ENCODE results near the gene CUX1.
"Not testable (repeated sequence)": the region's sequence is repeated elsewhere in the genome, so short reads cannot be mapped to it uniquely, and the experiment has no call there.

The CUX1 gene

GRCh38 chr7:101826081-101826835 is 8.8 kb downstream of the CUX1 start:
- no peak for DNase-seq (ENCODE audit: low read depth)

- DNase-seq (ENCODE audit: low read depth), result no peak
Observed at GRCh38 chr7:101828301-101829020, 11.0 kb downstream of the CUX1 start.

DNA sequence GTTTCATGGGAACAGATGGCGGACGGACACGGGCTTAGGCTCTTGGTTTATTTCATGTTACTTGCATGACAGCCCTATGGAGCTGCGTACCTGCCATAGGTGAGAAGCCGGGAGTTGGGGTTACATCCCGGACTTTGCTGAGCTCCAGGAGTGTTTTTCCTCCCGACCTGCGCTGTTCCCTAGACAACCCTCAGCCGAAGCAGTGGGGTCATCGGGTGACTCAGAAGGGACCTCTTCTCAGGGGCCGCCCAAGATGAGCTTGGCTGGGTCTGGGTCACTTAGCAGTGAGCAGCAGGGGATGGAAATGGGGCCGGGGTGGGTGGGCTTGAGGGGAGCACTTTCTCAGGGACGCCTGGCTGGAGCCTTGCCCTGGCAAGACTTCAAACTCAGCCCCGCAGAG is 11.9 kb downstream of the CUX1 start:
- DNase-seq (ENCODE audit: low read depth), result no peak

GRCh38 chr7:101829821-101830220 is 12.4 kb downstream of the CUX1 start:
- no peak for DNase-seq (ENCODE audit: low read depth)

GRCh38 chr7:101831396-101831795 is 14.0 kb downstream of the CUX1 start:
- not testable (repeated sequence) for DNase-seq (ENCODE audit: low read depth)

DNA sequence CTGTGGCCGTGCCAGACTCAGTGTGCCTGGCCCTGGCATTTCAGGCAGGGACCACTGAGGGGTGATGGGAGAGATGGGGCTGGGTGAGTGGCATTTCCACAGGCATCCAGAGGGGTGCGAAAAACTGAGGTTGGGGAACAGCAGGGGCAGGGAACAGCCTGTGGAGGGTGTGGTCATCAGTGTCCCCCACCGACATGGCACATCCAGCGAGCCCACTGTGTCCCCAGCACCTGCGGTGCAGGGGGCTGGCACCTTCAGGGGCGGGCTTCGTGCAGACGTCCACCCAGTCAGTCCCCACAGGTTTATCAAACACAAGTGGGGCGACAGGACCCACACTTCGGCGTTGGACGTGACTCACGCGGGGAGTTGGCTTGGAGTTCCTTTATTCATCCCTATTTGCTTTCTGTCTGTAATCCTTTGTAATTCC is 14.8 kb downstream of the CUX1 start:
- DNase-seq (ENCODE audit: low read depth), result no peak

DNA sequence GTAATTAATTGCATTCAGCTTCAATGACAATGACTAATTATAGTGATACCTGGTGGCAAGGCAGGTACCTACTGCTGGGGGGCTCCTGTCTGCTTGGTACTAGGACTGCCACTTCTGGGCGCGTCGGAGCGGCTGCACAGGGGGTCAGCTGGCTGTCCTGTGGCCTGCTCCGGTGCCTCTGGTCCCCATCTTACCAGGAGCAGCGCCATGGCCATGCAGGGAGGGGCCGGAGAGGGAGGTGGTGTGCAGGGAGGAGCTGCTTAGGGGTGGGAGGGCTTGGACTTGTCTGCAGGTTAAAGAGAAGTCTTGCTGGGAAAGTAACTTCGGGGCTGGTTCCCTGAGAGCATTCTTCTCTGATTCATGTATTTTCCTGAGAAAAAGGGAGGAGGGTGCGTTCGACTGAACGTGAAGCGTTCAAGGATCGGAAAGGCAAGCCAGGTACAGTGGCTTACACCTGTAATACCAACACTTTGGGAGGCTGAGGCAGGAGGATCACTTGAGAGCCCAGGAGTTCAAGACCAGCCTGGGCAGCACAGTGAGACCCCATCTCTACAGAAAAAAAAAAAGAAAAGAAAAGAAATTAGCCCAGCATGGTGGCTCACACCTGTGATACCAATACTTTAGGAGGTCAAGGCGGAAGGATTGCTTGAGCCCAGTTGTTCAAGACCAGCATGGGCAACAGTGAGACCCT is 15.4 kb downstream of the CUX1 start:
- no peak for DNase-seq (ENCODE audit: low read depth)

DNA sequence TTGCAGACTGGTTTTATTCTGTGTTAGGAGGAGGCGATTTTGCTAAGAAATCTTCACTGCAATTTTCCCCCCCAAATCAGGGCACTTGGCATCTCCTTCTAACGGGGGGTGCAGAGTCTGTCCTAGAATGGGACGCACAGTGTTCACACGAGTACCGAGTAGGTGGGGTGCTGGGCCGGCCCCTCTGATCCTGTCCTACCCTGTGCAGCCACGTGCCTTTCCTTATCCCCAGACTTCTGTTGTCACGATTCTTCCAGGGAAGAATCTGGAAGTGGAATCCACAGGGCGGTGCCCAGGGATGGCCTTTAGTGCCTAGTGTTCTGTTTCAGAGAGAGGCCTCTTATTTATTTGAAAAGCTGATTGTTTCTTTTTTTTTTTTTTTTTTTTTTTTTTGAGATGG is 16.4 kb downstream of the CUX1 start:
- no peak for DNase-seq (ENCODE audit: low read depth)

DNA sequence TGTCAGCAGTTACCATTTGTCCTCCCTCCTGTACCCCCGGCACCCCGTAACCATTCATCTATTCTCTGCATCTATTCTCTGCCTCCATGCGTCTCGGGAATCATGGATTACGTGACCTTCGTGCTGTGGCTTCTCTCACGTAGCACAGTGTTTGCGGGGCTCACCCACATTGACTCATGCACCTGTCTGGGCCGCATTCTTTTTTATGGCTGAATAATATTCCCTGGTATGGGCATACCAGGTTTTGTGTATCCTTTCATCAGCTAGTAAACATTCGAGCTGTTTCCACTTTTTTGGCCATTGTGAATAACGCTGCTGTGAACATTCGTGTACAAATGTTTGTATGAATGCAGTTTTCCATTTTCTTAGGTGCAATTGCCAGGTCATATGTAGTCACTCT is 17.7 kb downstream of the CUX1 start:
- DNase-seq (ENCODE audit: low read depth), result no peak

DNA sequence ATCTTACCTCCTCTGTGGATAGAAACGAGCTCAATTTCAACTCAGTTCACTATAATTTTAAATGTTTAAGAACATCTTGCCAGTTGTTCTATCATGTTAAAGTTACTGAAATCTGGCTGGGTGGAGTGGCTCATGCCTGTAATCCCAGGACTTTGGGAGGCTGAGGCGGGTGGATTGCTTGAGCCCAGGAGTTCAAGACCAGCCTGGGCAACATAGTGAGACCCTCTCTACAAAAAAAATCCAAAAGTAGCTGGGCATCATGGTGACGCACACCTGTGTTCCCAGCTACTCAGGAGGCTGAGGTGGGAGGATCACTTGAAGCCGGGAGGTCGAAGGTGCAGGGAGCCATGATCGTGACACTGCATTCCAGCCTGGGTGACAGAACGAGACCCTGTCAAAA is 20.0 kb downstream of the CUX1 start:
- DNase-seq (ENCODE audit: low read depth), result not testable (repeated sequence)

DNA sequence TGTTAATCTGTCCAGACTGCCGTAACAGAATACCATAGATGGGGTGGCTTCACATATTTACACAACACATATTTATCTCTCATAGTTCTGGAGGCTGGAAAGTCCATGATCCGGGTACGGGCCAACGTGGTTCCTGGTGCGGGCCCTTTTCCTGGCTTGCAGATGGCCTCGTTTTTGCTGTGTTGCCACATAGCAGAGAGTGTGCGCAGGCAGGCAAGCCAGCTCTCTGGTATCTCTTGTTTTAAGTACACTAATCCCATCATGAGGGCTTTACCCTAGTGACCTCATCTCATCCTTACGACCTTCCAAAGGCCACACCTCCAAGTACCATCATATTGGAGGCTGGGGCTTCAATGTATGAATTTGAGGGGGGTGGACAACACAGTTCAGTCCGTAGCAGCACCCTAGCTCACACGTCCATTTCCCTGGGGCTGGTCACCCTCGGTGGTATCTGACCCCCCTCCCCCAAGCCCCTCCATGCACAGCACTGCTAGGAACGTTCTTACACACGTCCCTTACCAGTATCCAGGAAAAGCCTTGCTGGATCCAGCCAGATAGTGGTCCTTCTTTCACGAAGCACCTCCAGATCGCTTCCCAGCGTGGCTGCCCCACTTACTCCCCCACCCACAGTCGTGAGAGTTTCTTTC is 21.5 kb downstream of the CUX1 start:
- DNase-seq (ENCODE audit: low read depth), result no peak

DNA sequence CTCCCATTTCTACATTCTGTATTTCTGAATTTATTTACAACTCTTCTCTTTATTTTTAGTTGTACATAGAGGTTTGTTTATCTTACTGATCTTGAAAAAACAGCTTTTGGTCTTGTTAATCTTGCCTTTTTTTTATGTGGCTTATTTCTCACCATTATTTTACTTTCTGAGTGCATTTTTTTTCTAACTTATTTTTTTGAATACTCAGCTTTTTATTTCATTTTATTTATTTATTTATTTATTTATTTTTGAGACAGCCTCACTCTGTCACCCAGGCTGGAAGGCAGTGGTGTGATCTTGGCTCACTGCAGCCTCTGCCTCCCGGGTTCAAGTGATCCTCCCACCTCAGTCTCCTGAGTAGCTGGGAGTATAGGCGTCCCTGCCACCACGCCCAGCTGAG is 23.9 kb downstream of the CUX1 start:
- no peak for DNase-seq (ENCODE audit: low read depth)

- DNase-seq (ENCODE audit: low read depth), result no peak
Observed at GRCh38 chr7:101843293-101844271, 26.2 kb downstream of the CUX1 start.

GRCh38 chr7:101845974-101846373 is 28.5 kb downstream of the CUX1 start:
- DNase-seq (ENCODE audit: low read depth), result no peak

- no peak for DNase-seq (ENCODE audit: low read depth)
Observed at GRCh38 chr7:101846800-101847538, 29.5 kb downstream of the CUX1 start.

DNA sequence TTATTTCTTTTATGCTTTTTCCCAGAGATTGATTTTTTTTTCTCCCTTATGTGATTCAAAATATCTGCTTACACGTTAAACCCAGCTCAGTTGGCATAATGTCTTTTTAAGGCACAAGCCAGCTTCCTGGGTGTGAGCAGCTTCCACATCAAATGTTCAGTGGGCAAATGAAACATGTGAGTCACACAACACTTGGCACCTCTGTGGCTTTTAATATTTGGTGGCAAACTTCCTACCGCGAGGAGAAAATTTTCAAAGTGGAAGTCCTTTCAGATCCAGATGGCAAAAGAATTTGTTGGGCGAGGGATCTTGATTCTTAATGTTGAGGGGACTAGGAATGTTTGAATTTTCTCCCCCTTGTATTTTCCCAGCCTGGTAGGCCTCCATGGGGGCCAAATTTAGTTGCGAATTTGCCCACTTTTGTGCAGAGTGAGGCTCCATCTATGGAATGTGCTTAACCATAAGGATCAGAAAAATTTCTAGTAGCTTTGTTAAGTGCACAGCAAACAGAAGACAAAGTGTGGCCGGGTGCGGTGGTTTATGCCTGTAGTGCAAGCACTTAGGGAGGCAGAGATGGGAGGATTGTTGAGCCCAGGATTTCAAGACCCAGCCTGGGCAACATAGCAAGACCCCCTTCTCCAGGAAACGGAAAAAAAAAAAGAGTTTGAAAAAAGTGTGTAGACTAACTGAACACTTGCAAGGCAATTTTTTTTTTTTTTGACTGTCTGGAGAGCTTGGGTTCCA is 31.0 kb downstream of the CUX1 start:
- no peak for DNase-seq (ENCODE audit: low read depth)

DNA sequence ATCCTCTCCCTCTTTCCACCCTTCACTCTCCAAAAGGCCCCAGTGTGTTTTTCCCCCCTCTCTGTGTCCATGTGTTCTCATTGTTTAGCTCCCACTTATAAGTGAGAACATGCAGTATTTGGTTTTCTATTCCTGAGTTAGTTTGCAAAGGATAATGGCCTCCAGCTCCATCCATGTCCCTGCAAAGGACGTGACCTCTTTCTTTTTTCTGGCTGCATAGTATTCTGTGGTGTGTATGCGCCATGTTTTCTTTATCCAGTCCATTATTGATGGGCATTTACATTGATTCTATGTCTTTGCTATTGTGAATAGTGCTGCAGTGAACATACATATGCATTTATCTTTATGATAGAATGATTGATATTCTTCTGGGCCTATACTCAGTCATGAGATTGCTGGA is 31.9 kb downstream of the CUX1 start:
- DNase-seq (ENCODE audit: low read depth), result not testable (repeated sequence)

GRCh38 chr7:101852364-101852763 is 34.9 kb downstream of the CUX1 start:
- not testable (repeated sequence) for DNase-seq (ENCODE audit: low read depth)

GRCh38 chr7:101853684-101854083 is 36.3 kb downstream of the CUX1 start:
- DNase-seq (ENCODE audit: low read depth), result no peak
